GM12878 (cell line): Measurements from ENCODE around the gene TMPRSS11A. TPM values are rescaled to one million over a fixed set of nuclear protein-coding genes. Genes with fewer than 3 reads are reported as not detected.

Experiments used
- ATAC-seq: fragments of 200-7000 bp; cut with Tn5 transposase; 3 replicates; pipeline ENCODE4 v1.9.1; 2020; ENCODE audit warnings: mild to moderate bottlenecking, moderate library complexity
- BruUV-seq: library from RNA; stranded (reverse); fragments of 400-500 nt; replicated peaks from 2 replicates; lab custom pipeline; 2021; lab: Mats Ljungman, UMichigan
- CTCF ChIA-PET: fragments of 300-600 bp; sonication (Branson Sonifier 250); formaldehyde crosslinking; extraction: SDS; loops from one replicate; lab custom pipeline; 2021; ENCODE audit warnings: inconsistent platforms; lab: Yijun Ruan, JAX
- POLR2A ChIA-PET: fragments of 350-600 bp; formaldehyde crosslinking; extraction: SDS; loops from one replicate; lab custom pipeline; 2021; ENCODE audit warnings: inconsistent platforms; lab: Charles Lee
- RAD21 ChIA-PET: fragments of 300-600 bp; sonication (Branson Sonifier 250); formaldehyde crosslinking; loops from one replicate; lab custom pipeline; 2023; ENCODE audit warnings: antibody characterized with exemption; ENCODE audit not compliant: unreplicated experiment; lab: Charles Lee
- SMC1A ChIA-PET: fragments of 300-600 bp; sonication (Branson Sonifier 250); formaldehyde crosslinking; loops from one replicate; lab custom pipeline; 2023; ENCODE audit not compliant: unreplicated experiment, uncharacterized antibody; lab: Charles Lee
- DNase-seq: peaks from one replicate; pipeline ENCODE4 v3.0.0-alpha.2; 2011; ENCODE audit warnings: low read depth, low spot score
- FAIRE-seq: peaks from 3 replicates; lab custom pipeline; 2011; peaks lifted over from hg19 to GRCh38; lab: Jason Lieb, UNC
- H2AFZ ChIP-seq: 2 replicates; pipeline ENCODE4 v1.6.0; 2011; ENCODE audit warnings: low read depth, low read length, control low read depth; ENCODE audit not compliant: control insufficient read depth
- H3K27ac ChIP-seq: 2 replicates; pipeline ENCODE4 v1.5.1; 2011; ENCODE audit warnings: control low read depth; ENCODE audit not compliant: control insufficient read depth, insufficient read depth
- H3K27me3 ChIP-seq, 2 experiments: replicated peaks in 1 of 2; 2 replicates each; pipeline versions ENCODE4 v1.6.0 to v1.6.1; 2011; ENCODE audit warnings: low read length in 1 of 2; ENCODE audit not compliant: control insufficient read depth in 2 of 2, insufficient read depth in 2 of 2
- H3K36me3 ChIP-seq, 2 experiments: 2 replicates each; pipeline ENCODE4 v1.5.1; 2011; ENCODE audit warnings: low read length in 1 of 2; ENCODE audit not compliant: control insufficient read depth in 2 of 2, insufficient read depth in 2 of 2
- H3K4me1 ChIP-seq: 2 replicates; pipeline ENCODE4 v1.6.1; 2011; ENCODE audit warnings: mild to moderate bottlenecking, low read length, moderate library complexity, mixed read lengths; ENCODE audit not compliant: control insufficient read depth, insufficient read depth
- H3K4me2 ChIP-seq: 2 replicates; pipeline ENCODE4 v1.6.0; 2011; ENCODE audit warnings: control low read depth; ENCODE audit not compliant: control insufficient read depth, insufficient read depth
- H3K4me3 ChIP-seq: fragments of 200-600 bp; sonication (generic); 2 replicates; pipeline ENCODE4 v1.5.1; 2016
- H3K79me2 ChIP-seq: 2 replicates; pipeline ENCODE4 v1.6.0; 2011; ENCODE audit warnings: low read length; ENCODE audit not compliant: control insufficient read depth, insufficient read depth
- H3K9ac ChIP-seq: 2 replicates; pipeline ENCODE4 v1.8.0; 2011; ENCODE audit warnings: low read length, control low read depth, mixed read lengths; ENCODE audit not compliant: control insufficient read depth, insufficient read depth
- H3K9me3 ChIP-seq: replicated peaks from 3 replicates; pipeline ENCODE4 v1.5.1; 2011; ENCODE audit warnings: mild to moderate bottlenecking, low read length; ENCODE audit not compliant: control insufficient read depth, insufficient read depth
- H4K20me1 ChIP-seq: 2 replicates; pipeline ENCODE4 v1.6.0; 2011; ENCODE audit not compliant: control insufficient read depth, insufficient read depth
- BACH1 ChIP-seq: fragments of 450-650 bp; IDR thresholded peaks from 2 replicates; pipeline ENCODE4 v1.6.1; 2017; ENCODE audit warnings: mild to moderate bottlenecking, borderline replicate concordance
- BHLHE40 ChIP-seq, 2 experiments: fragments of 450-650 bp in 1 of 2; IDR thresholded peaks; 2 replicates each; pipeline ENCODE4 v1.6.1; 2011 to 2017; ENCODE audit warnings: low read depth in 2 of 2, borderline replicate concordance in 1 of 2, improper control_type of control experiment in 1 of 2, low read length in 1 of 2, mild to moderate bottlenecking in 1 of 2
- E2F4 ChIP-seq: IDR thresholded peaks from 2 replicates; pipeline ENCODE4 v1.6.1; 2012; ENCODE audit warnings: low read depth, low read length, improper control_type of control experiment
- ESRRA ChIP-seq: IDR thresholded peaks from 2 replicates; pipeline ENCODE4 v1.6.1; 2012; ENCODE audit warnings: mild to moderate bottlenecking, low read length, improper control_type of control experiment
- HCFC1 ChIP-seq: fragments of 150-350 bp; IDR thresholded peaks from 2 replicates; pipeline ENCODE4 v1.6.1; 2014; ENCODE audit warnings: low read length
- HDAC6 ChIP-seq: fragments of 200-600 bp; sonication (generic); IDR thresholded peaks from one replicate; pipeline ENCODE4 v1.8.0; 2017; ENCODE audit warnings: antibody characterized with exemption; ENCODE audit not compliant: unreplicated experiment
- IRF3 ChIP-seq: fragments of 450-650 bp; IDR thresholded peaks from 2 replicates; pipeline ENCODE4 v1.6.1; 2014; ENCODE audit warnings: mild to moderate bottlenecking
- JUND ChIP-seq: IDR thresholded peaks from 2 replicates; pipeline ENCODE4 v1.6.1; 2012; ENCODE audit warnings: low read depth, mild to moderate bottlenecking, low read length, improper control_type of control experiment, moderate library complexity
- MTA2 ChIP-seq: fragments of 450-650 bp; IDR thresholded peaks from 2 replicates; pipeline ENCODE4 v1.6.1; 2016; ENCODE audit warnings: low read depth, mild to moderate bottlenecking, moderate library complexity
- NKRF ChIP-seq: fragments of 450-650 bp; conservative IDR thresholded peaks from 2 replicates; pipeline ENCODE4 v1.6.1; 2017; ENCODE audit warnings: mild to moderate bottlenecking, moderate library complexity
- NRF1 ChIP-seq: conservative IDR thresholded peaks from 2 replicates; pipeline ENCODE4 v1.6.1; 2011; ENCODE audit warnings: mild to moderate bottlenecking, low read depth, low read length, improper control_type of control experiment
- PML ChIP-seq: IDR thresholded peaks from 2 replicates; pipeline ENCODE4 v1.6.1; 2012; ENCODE audit warnings: low read length, inconsistent platforms
- POLR2AphosphoS5 ChIP-seq: IDR thresholded peaks from 2 replicates; pipeline ENCODE4 v1.6.1; 2011; ENCODE audit warnings: mild to moderate bottlenecking, low read length, inconsistent platforms
- POU2F2 ChIP-seq: IDR thresholded peaks from 3 replicates; pipeline ENCODE4 v1.6.1; 2011; ENCODE audit warnings: low read depth, mild to moderate bottlenecking, low read length, borderline replicate concordance
- RAD51 ChIP-seq: fragments of 450-650 bp; IDR thresholded peaks from 2 replicates; pipeline ENCODE4 v1.6.1; 2016; ENCODE audit warnings: moderate library complexity, mild to moderate bottlenecking, inconsistent platforms
- RELA ChIP-seq: fragments of 450-650 bp; IDR thresholded peaks from 2 replicates; pipeline ENCODE4 v1.8.0; 2014; ENCODE audit warnings: borderline replicate concordance; ENCODE audit not compliant: partially characterized antibody
- SIX5 ChIP-seq: IDR thresholded peaks from 2 replicates; pipeline ENCODE4 v1.6.1; 2011; ENCODE audit warnings: mild to moderate bottlenecking, low read depth, low read length, moderate library complexity; ENCODE audit not compliant: severe bottlenecking
- SP1 ChIP-seq: IDR thresholded peaks from one replicate; pipeline ENCODE4 v1.6.1; 2011; ENCODE audit warnings: low read depth, low read length
- ZBTB11 ChIP-seq: fragments of 450-650 bp; formaldehyde crosslinking; IDR thresholded peaks from 2 replicates; pipeline ENCODE4 v1.5.0; 2022; ENCODE audit warnings: mild to moderate bottlenecking, missing genetic modification characterization
- WGBS: methylation state at CpG from one replicate; pipeline ENCODE4 v1.1.6; 2016; ENCODE audit warnings: low lambda C conversion rate; ENCODE audit not compliant: insufficient replicate concordance, insufficient coverage; ENCODE audit errors: missing lambda C conversion rate; 5-methylcytosine and 5-hydroxymethylcytosine counted together
- in situ Hi-C: fragments of 300-500 bp; cut with MboI; formaldehyde crosslinking; loops from 9 replicates; pipeline ENCODE4 v1.14.3; 2018; ENCODE audit warnings: mixed read lengths
- intact Hi-C: fragments of 100-400 bp; cut with micrococcal nuclease; formaldehyde crosslinking; loops from one replicate; pipeline ENCODE4 v1.14.2; 2022; ENCODE audit not compliant: unreplicated experiment
- polyA plus RNA-seq, 11 experiments: library from polyadenylated mRNA; depleted of rRNA in 4 of 11; unstranded in 6 of 11; stranded (reverse) in 5 of 11; fragments of >200 nt; fragmentation: Nextera tagmentation in 4 of 11; fragmentation: Illumina TruSeq in 1 of 11; extraction: Ambion mirVana in 4 of 11; extraction: Trizol in 1 of 11; gene quantifications; 1 replicate in 1 of 11; 2 replicates in 10 of 11; pipeline versions ENCODE4 v1.2.1 to v1.2.3, GENCODE V29; 2011 to 2016; ENCODE audit warnings: inconsistent platforms in 2 of 11, missing spikeins in 2 of 11, low read depth in 1 of 11
- total RNA-seq, 4 experiments: library from RNA; depleted of rRNA in 3 of 4; stranded (reverse); fragments of >200 nt in 3 of 4; fragmentation: Illumina TruSeq in 1 of 4; extraction: Trizol in 1 of 4; gene quantifications; 2 replicates each; pipeline versions ENCODE4 v1.2.1 to v1.2.3, GENCODE V29; 2013 to 2021

Gene TMPRSS11A
- total and polyA plus RNA-seq, 10 of the 15 experiments (the other 5 are each of a cell fraction or from before 2014, with no cell fraction given) = 0.02 TPM; not detected in 9

- no peaks in the 10 kb centered on the region for H3K27me3 ChIP-seq
- H2AFZ ChIP-seq = no peak overlapping the region
- no peak for DNase-seq
- BruUV-seq = no TSS peak
- H3K4me1 ChIP-seq = no peaks in the 10 kb centered on the region
- no peaks in the 10 kb centered on the region for H3K9me3 ChIP-seq
- no peak overlapping the region for H3K9ac ChIP-seq
- H3K79me2 ChIP-seq = no peaks in the 10 kb centered on the region
- no peaks in the 10 kb centered on the region for H4K20me1 ChIP-seq
- no peak overlapping the region for H3K4me2 ChIP-seq
- FAIRE-seq = no peak
- no peak overlapping the region for H3K4me3 ChIP-seq
- RAD21 ChIA-PET = no interaction called here
- no peak for ATAC-seq
- no peak overlapping the region for H3K27ac ChIP-seq
- intact Hi-C loops (no loop called here), in situ Hi-C loops (no loop called here)
- SMC1A ChIA-PET = interaction anchor here (0.6 kb wide), 1 partner anchor 173 kb away, joined by 3 read pairs; no protein-coding TSS in a partner anchor
- POLR2A ChIA-PET = no interaction called here
- CTCF ChIA-PET = no interaction called here
- WGBS = 0% methylated on average over 1 of the region's 1 CpG
- H3K36me3 ChIP-seq = no peaks in the 10 kb centered on the region
- TF ChIP-seq MTA2 (no peak), BACH1 (no peak), IRF3 (no peak), POLR2AphosphoS5 (no peak), SP1 (no peak), NKRF (no peak), BHLHE40 (IDR thresholded peaks at IDR 0.05; ENCODE audit: borderline replicate concordance in 1 of 2, low read depth in 2 of 2, low read length in 1 of 2) (no peak), RELA (no peak), RAD51 (no peak), POU2F2 (no peak), E2F4 (no peak), PML (no peak), NRF1 (no peak), ZBTB11 (CRISPR knock-in tag) (no peak), JUND (no peak), ESRRA (no peak), SIX5 (no peak), HDAC6 (no peak), HCFC1 (no peak)
Measured at GRCh38 chr4:67973608-67974007, 10.3 kb upstream of the TMPRSS11A start.
